Fibroblast of peridontal ligament (primary cell): ENCODE data around the gene HRAS.

Experiments used
- DNase-seq: peaks from one replicate; pipeline ENCODE4 v3.0.0-alpha.2; 2010; ENCODE audit errors: extremely low read depth

The HRAS gene

GRCh38 chr11:512761-513595, 22.4 kb downstream of the HRAS start:
- DNase-seq = no peak

GRCh38 chr11:508956-509355, 26.4 kb downstream of the HRAS start:
- DNase-seq = no peak

GRCh38 chr11:507727-508515, 27.5 kb downstream of the HRAS start:
- no peak for DNase-seq

DNA sequence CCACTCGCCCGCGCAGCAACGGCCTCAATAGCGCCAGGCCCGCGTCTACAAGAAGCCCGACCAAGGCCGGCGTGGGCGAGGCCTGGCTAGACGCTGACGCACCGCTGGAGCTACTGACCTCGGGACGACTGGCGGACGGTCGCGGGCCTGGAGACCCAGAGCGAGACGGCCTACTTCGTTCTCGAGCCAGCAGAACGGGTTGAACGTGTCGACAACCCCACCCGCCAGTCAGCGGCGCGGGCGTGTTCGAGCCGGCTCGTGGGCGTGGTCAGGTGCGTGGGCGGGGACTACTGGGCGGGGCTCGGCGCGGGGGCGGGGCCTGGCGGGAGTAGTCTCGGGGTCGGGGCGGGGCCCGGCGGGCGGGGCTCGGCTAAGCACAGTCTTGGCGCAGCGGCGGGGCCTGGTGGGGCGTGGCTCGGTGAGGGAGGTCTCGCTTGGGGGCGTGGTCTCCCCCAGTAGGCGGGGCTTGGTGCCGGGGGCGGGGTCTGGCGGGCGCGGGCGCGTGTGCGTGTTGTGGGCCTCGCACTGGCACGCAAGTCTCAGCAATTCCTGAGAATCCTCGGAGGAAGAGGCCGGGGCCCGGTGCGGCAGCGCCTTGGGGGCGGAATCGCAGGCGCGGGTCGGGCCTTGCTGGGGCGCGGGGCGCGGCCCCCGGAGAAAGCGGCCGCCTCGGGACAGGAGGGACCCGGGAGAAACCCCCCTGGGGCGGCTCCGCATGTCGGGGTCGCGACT, 28.2 kb downstream of the HRAS start, which contains the start of gene RNH1:
TSS of gene RNH1 (minus strand) at position 248 of the 732 bp plus-strand sequence. CDS start 5,080 bp downstream, outside the sequence.
- peak; percentile 93 for DNase-seq

GRCh38 chr11:506238-506994, 29.0 kb downstream of the HRAS start:
- DNase-seq = peak; percentile 97

DNA sequence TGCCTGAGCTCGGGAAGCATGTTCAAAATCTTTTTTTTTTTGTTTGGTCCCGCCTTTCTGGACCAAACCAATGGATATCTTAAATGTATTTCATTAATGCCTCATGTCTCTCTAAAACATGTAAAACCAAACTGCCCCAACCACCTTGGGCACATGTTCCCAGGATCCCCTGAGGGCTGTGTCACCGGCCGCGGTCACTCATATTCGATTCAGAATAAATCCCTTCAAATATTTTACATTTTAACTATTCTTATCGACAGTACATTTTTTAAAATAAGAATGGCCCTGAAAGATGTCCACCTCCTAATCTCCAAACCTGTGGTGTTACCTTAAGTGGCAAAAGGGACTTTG, 30.4 kb downstream of the HRAS start:
- no peak for DNase-seq

DNA sequence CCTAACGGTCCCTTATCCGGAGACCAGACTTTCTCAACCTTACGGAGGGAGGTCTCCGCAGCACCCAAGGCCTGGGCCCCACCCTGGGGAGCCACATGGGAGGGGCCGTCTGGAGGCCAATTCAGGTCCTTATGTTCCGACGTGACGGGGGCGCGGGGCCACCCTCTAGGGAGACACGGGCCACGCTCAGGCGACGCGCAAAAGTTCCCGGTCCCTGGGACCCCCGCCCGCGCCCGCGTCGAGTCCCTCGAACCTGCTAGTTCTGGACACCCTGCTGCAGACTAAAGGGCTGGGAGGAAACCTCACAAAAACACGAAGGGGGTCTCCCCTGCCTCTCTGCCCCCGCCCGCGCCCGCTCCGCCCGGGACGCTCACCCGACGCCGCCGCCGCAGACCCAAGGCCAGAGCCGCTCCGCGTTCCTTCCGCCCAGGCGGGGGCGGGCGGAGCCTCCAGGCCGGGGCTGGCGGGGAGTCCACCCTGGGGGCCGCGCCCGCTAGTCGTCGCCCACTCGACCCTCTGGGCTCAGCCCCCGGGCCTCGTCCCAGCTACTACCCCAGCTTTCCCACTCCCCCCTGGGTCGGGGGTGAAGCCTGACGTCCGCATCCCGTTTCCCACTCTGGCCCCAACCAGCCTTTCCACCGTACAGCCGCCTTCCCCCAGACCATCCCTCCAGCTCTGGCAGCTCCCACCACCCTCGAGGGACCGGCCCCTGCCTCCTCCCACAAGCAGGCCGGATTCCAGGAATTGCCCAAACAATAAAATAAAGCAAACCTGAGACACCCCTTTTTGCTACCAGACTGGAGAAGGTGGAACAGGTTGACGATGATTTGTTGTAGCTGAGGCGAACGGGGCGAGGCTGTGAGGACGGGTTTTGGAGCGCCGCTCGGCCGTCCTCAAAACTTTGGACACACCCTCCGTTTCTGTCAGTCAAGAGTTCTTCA, 31.1 kb downstream of the HRAS start:
- peak; percentile 66 for DNase-seq

DNA sequence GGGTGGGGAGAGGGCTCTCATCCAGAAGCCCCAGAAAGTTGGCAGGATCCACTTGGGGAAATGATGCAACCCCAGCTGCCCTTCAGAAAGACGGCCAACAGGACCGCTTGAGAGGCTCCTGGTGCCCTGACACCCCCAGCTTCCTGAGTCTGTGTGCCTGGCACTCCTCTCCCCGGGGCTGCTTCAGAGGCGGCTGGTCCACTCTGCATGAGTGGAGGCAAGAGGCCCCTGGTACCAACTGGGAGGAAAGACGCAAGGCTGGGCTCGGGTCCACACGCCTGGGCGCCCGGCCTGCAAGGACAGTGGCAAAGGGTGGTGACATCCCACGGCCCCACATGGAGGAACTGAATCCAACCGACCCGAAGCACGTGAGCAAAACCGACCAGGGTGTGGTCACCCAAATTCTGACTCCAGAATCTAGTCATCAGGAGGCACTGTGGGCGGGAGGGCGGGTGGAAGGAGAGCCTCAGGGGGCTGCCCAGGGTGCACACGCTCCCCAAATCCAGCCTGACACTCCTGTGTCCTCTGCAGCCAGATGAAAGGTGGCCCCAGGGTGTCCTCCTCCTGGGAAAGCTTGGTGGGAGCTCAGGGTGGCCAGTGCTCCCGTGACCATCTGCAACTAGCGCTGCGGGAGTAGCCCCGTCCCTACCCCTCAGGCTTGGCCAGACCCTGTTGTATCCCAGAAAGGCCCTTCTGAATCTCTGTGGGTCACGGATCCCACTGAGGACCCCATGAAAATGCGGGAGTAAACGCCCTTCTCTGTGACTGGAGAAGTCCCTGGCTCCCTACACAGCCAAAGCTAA, 32.0 kb downstream of the HRAS start:
- DNase-seq = peak; percentile 64

- DNase-seq = no peak
Measured at GRCh38 chr11:502288-503178, 32.8 kb downstream of the HRAS start.

DNA sequence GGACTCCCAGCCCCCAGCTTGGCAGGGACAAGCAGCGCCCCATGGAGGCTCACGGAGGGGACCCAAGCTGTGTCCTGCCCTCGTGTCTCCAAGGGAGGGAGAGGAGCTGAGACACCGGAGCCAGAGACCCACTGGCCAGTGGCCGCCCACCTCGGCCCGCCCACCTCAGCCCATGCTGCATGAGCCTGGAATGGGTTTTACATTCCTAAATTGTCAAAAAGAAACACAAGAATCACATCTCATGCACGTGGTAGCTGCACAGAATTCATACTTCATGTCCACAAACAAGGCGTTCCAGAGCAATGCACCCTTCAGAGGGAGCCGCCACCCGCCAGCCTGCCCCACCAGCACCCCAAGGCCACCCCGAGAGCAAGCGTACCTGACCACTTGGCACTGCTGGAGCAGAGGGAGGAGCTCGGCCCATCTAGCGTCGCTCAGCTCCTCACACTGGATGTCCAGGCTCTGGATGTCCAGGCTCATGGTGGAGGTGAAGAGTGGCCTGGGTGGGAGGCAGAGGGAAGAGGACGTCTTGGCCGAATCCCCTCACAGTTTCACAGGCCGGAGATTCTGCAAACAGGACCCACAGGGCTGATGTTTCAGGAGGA, 33.6 kb downstream of the HRAS start:
- no peak for DNase-seq

- DNase-seq = no peak
Measured at GRCh38 chr11:501001-501682, 34.2 kb downstream of the HRAS start.

GRCh38 chr11:499201-500076, 35.9 kb downstream of the HRAS start:
- DNase-seq = no peak

GRCh38 chr11:498297-499181, 36.8 kb downstream of the HRAS start:
- DNase-seq = no peak

- DNase-seq = no peak
Measured at GRCh38 chr11:497565-498296, 37.6 kb downstream of the HRAS start.
